Testis (tissue), 2 donors: Measurements from ENCODE around the gene POLDIP2.

Experiments
- CTCF ChIP-seq, 3 experiments: fragments of 450-650 bp in 2 of 3; fragments of 200-600 bp in 1 of 3; sonication (generic) in 1 of 3; IDR thresholded peaks; one replicate each; pipeline ENCODE4 v1.5.1; 2016 to 2019; ENCODE audit warnings: antibody characterized with exemption in 3 of 3, mild to moderate bottlenecking in 2 of 3, moderate library complexity in 1 of 3
- POLR2A ChIP-seq: fragments of 450-650 bp; IDR thresholded peaks from one replicate; pipeline ENCODE4 v1.6.1; 2017; ENCODE audit warnings: antibody characterized with exemption, mild to moderate bottlenecking, moderate library complexity

GRCh38 chr17:28315846-28316705 lies 41.3 kb downstream of the POLDIP2 start:
- no peak for TF ChIP-seq CTCF (IDR thresholded peaks at IDR 0.05)
- TF ChIP-seq POLR2A: no peak
